Brain microvascular endothelial cell (primary cell): ENCODE results near the gene LRMDA.
A peak's percentile ranks its signal among the peaks of the same experiment; 100 is the strongest.

Source experiments
- DNase-seq: peaks from one replicate; pipeline ENCODE4 v3.0.0-alpha.2; 2020
- H3K27ac ChIP-seq: fragments of 250-450 bp; sonication (Bioruptor Pico); 2 replicates; pipeline ENCODE4 v1.5.1; 2020; ENCODE audit warnings: mild to moderate bottlenecking, moderate library complexity
- H3K27me3 ChIP-seq: fragments of 250-450 bp; sonication (Bioruptor Pico); replicated peaks from 2 replicates; pipeline ENCODE4 v1.5.1; 2020; ENCODE audit warnings: mild to moderate bottlenecking
- H3K36me3 ChIP-seq: fragments of 250-450 bp; sonication (Bioruptor Pico); replicated peaks from 2 replicates; pipeline ENCODE4 v1.5.1; 2020; ENCODE audit warnings: mild to moderate bottlenecking
- H3K4me3 ChIP-seq: 2 replicates; pipeline ENCODE4 v1.5.1; 2011; ENCODE audit warnings: low read depth, mild to moderate bottlenecking, control low read depth, low read length, moderate library complexity
- CTCF ChIP-seq: IDR thresholded peaks from 2 replicates; pipeline ENCODE4 v1.5.1; 2011; ENCODE audit warnings: low read depth, mild to moderate bottlenecking, moderate library complexity, low read length, control low read depth, inconsistent platforms; ENCODE audit errors: missing control alignments
- in situ Hi-C: cut with HindIII; loops from 2 replicates; pipeline ENCODE4 v1.10.0; 2017; ENCODE audit warnings: low sequenced_read_pairs, low pct_ligation_motif_present

Gene LRMDA

GRCh38 chr10:76034353-76035205 is 603.2 kb downstream of the LRMDA start:
- Histone ChIP-seq H3K27ac (no peak overlapping the region), H3K36me3 (no peaks in the 10 kb centered on the region), H3K27me3 (no peaks in the 10 kb centered on the region), H3K4me3 (no peak overlapping the region)
- no peak for DNase-seq
- TF ChIP-seq CTCF: no peak
- in situ Hi-C loops: no loop called here

GRCh38 chr10:76035206-76036110 is 604.0 kb downstream of the LRMDA start:
- in situ Hi-C loops: no loop called here
- TF ChIP-seq CTCF: no peak
- Histone ChIP-seq H3K27me3 (no peaks in the 10 kb centered on the region), H3K4me3 (no peak overlapping the region), H3K27ac (no peak overlapping the region), H3K36me3 (no peaks in the 10 kb centered on the region)
- DNase-seq: no peak

DNA sequence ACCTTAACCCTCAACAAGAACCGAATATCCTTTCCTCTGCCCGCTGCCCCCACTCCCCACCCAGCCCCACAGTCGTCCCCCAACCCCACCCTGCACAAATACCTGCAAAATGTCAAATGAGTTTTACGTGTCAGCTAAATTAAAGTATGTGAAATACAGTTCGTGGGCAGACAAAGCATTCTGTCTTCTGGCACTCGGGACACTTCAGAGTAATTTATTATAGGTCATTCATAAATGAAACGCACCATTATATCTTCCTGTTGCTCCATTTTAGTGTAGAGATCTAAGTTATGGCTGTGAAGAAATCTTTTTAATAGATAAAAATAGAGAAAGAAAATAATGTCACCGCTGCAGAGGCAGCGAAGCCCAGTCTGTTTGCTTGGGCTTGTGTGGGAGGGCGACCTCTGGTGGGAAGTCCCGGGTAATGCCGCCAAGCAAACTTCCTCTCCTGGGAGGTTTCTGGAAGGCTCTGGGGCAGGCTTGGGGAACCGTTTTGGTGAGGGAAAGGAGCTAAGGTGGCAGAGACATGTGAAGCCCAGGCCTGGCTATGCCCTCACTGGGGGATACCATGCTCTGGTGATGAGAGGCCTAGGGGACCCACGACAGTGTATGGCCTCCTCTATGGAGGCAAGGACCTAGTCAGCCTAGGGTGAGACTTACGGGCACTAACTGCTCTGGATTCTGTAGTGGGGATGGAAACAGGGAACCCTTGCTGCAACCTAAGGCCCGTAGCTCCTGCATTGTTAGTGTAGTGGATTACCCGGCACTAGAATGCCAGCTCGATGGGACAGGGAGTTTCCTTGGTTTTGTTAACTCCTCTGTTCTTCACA is 604.9 kb downstream of the LRMDA start:
- Histone ChIP-seq H3K36me3 (no peaks in the 10 kb centered on the region), H3K27me3 (no peaks in the 10 kb centered on the region), H3K27ac (no peak overlapping the region), H3K4me3 (peak overlapping the region; percentile 28)
- peak; percentile 96 for TF ChIP-seq CTCF
- peak; percentile 54 for DNase-seq
- in situ Hi-C loops: no loop called here

DNA sequence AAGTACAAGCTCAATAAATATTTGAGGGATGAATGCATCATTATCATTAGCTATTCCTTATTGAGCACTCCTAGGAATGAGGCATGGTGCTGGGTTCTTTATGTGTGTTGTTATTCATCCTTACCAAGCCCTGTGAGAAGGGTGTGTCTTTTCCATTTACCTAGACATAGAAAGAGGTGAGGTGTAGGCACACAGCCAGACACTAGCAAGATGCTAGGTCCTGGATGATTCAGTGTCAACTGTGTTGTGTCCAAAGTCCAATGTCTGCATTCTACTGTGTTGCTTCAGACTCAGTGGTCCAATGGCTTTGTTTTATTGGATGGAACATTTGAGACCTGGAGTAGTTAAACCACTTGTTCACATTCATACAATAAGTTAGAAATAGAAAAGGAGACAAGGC is 605.5 kb downstream of the LRMDA start:
- no peak overlapping the region for H3K4me3 ChIP-seq
- TF ChIP-seq CTCF: no peak
- H3K27ac ChIP-seq: no peak overlapping the region

GRCh38 chr10:76037531-76038155 is 606.2 kb downstream of the LRMDA start:
- no peaks in the 10 kb centered on the region for H3K27me3 ChIP-seq

More for the DNA sequence above, 605.5 kb downstream of the LRMDA start:
- no peak for DNase-seq
- Histone ChIP-seq H3K36me3 (no peaks in the 10 kb centered on the region), H3K27me3 (no peaks in the 10 kb centered on the region)
- in situ Hi-C loops: no loop called here

More at GRCh38 chr10:76037531-76038155, 606.2 kb downstream of the LRMDA start:
- Histone ChIP-seq H3K36me3 (no peaks in the 10 kb centered on the region), H3K27ac (no peak overlapping the region), H3K4me3 (no peak overlapping the region)
- in situ Hi-C loops: no loop called here
- no peak for TF ChIP-seq CTCF
- no peak for DNase-seq
